GM21360 (cell line): Measurements from ENCODE around the gene STX4.
"Not testable (repeated sequence)": the region's sequence is repeated elsewhere in the genome, so short reads cannot be mapped to it uniquely, and the experiment has no call there.

ENCODE experiments used
- ATAC-seq: cut with Tn5 transposase; IDR thresholded peaks from one replicate; pipeline ENCODE4 v1.9.1; 2021; ENCODE audit warnings: mild to moderate bottlenecking, moderate library complexity; ENCODE audit not compliant: unreplicated experiment

STX4 gene

GRCh38 chr16:30998852-30999761 lies 34.3 kb upstream of the STX4 start:
- no peak for ATAC-seq

- ATAC-seq = no peak
Observed at GRCh38 chr16:31000671-31001382, 32.5 kb upstream of the STX4 start.

DNA sequence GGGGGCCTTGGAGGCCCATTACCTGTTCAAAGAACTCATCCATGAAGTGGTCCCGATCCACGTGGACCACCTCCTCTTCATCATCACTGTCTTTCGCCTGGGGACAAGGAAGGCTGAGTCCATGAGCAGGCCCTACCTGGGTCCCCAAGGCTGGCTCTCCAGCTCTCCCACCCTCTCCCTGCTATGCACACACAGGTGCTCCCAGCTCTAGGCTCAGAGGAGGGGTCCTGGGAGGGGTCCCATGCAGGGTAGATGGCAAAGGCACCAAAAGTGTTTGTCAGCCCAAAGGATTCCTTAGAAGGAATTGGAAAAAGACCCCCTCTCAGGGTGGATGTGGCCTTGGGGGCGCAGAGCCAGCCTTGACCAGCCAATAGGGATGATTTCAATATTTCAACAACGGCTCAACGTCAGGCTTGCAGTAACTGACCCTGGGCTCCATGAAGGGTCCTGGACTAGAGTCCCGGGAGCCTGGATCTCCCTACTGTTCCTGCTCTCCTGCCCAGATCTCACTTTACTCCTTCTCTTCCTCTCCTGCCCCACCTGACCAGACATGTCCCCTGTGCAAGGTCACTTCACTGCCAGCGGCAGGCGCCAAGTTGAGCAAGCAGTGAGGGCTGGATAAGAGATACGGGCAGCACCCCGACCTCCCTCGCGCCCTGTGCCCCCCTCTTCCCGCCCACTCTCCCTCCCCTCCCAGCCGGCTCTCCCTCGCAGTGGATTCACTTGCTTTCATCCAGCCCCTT lies 31.7 kb upstream of the STX4 start:
- no peak for ATAC-seq

DNA sequence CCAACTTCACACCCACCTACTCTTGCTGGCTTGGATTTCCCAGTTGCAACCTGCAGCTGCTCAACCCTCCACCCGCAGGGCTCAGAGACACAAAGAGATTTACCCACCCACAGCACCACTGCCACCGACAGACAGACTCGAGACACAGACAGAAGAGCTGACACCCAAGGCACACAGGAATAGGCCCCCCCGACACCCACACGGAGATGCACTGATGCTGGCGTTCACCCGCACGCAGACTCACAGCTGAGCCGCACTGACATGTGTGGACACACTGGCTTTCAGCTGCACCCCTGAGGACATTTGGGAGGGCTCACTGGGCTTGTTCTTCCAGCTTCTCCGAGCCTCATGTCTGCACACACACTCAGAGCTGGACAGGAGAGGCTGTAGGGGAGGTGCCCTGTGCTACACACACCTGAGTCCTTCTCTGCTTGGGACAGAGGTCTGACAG lies 31.1 kb upstream of the STX4 start:
- no peak for ATAC-seq

GRCh38 chr16:31002862-31003341 lies 30.5 kb upstream of the STX4 start:
- ATAC-seq = no peak

DNA sequence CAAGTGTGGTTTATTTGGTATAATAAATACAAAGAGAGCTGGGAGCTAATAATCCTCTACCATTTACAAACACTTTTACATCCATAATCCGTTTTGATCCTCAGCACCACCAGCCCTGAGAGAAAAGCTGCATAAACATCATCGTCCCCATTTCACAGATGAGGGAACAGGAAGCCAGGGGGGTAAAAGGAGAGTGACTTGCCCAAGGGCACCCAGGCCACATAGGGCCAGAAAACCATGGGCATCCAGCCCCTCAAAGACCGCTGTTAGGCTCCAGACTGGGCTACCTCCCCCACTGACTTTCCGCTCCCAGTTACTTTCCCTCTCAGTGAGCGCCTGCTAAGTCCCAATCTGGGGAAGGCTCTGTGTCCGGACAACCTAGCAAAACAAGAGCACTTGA lies 29.6 kb upstream of the STX4 start:
- ATAC-seq = no peak

DNA sequence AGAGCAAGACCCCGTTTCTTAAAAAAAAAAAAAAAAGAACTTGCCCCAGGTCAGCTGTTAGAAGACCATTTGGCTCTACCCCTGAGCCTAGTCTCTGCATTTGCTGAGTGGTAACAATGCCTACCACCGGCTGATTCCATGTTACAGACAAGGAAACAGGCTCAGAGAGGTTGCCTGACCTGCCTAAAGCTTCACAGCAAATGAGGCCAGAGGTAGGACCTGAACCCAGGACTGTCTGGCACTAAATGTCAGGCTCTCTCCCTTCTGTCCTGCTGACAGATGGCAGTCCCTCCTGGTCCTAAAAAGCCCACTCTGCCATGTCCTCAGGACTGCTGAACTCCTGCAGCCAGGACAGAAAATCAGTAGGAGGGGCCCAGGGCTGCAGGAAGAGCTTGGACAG lies 28.7 kb upstream of the STX4 start:
- no peak for ATAC-seq

DNA sequence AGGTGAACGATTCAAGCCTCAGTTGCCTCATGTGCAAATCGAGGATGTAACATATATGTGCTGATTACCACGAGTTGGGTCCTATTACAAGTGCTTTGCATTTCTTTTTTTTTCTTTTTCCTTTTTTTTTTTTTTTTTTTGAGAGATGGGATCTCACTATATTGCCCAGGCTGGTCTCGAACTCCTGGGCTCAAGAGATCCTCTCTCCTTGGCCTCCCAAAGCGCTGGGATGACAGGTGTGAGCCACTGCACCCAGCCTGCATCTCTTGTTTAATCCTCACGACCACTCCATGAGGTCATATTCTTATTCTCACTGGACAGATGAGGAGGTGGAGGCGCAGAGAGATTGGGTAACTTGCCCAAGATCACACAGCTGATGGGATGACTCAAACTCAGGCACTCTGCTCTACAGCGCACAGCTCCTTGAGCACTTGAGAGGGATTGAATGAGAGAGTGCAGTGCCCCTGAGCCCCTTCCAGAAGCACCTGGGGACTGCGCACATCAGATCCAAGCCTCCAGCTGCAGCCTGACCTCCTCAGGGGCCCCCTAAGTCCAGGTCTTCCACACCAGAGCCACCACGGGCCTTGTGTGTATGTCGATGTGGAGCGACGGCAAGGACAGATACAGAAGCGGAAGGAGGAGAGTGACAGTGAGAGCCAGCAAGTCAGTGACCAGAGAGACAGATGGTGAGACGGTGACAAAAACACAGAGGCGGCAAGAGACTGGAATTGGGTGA lies 27.8 kb upstream of the STX4 start:
- ATAC-seq = no peak

GRCh38 chr16:31006086-31006385 lies 27.3 kb upstream of the STX4 start:
- no peak for ATAC-seq

DNA sequence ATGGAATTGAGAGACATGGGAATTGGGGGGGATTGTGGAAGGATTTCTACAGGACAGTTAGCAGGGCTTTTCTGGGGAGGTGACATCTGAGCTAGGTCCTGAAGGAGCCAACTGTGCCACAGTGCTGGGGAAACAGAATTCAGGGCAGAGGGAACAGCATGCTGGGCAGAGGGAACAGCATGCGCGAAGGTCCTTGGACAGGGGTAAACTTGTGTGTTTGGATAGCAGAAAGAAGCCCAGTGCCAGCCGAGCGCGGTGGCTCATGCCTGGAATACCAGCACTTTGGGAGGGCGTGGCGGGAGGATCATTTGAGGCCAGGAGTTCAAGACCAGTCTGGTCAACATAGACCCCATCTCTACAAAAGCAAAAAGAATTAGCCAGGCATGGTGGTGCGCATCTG lies 26.8 kb upstream of the STX4 start:
- no peak for ATAC-seq

GRCh38 chr16:31007684-31008083 lies 25.7 kb upstream of the STX4 start:
- no peak for ATAC-seq

- no peak for ATAC-seq
Observed at GRCh38 chr16:31008149-31008548, 25.2 kb upstream of the STX4 start.

GRCh38 chr16:31008551-31008950 lies 24.8 kb upstream of the STX4 start:
- ATAC-seq = no peak

GRCh38 chr16:31009120-31009519 lies 24.2 kb upstream of the STX4 start:
- ATAC-seq = no peak

GRCh38 chr16:31009894-31010584 lies 23.3 kb upstream of the STX4 start:
- no peak for ATAC-seq

DNA sequence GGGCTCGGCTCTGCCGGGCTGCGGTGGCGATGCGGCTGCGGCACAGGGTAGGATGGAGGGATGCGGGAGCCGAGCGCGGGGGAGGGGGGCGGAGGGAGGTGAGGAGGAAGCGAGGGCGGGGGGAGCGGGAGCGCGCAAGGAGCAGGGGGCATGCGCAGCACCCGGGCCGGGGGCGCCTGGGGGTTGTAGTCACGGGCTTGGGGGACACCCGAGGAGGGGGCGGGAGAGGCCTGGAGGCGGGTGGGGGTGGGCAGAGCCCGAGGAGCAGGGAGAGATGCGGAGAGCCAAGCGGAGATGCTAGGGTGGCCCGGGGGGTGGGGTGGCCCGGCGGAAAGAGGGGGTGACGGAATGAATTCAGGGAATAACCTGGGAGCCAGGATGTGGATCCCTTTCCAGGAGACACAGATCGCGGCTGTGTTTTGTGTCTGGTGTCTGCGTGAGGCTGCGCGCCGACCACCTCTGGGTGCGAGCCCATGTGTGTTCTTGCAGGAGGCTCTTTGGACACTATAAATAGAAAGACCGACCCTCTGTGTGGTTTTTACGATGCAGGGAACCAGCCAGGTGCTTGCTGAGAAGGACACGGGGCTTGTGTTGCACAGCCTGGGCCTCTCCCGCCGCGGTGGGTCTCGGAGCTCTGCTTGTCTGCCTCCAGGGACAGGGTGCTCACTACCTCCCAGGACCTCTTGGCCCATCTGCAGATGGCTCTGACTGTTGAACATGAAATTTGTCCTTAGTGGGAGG lies 22.6 kb upstream of the STX4 start, which contains the start of gene STX1B:
Gene STX1B, minus strand, starts transcription at position 54 of the 741 bp plus-strand sequence. CDS start 242 bp downstream, outside the sequence.
- no peak for ATAC-seq

DNA sequence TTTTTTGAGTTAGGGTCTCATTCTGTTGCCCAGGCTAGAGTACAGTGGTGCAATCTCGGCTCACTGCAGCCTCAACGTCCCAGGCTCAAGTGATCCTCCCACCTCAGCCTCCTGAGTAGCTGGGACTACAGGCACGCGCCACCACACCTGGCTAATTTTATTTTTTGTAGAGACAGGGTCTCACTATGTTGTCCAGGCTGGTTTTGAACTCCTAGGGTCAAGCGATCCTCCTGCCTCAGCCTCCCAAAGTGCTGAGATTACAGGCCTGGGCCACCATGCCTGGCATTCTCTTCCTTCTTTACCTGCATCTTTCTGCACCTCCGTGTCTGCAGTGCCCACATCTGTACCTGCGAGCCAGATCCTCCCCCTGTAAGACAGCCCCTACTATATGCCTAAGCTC lies 21.5 kb upstream of the STX4 start:
- not testable (repeated sequence) for ATAC-seq

DNA sequence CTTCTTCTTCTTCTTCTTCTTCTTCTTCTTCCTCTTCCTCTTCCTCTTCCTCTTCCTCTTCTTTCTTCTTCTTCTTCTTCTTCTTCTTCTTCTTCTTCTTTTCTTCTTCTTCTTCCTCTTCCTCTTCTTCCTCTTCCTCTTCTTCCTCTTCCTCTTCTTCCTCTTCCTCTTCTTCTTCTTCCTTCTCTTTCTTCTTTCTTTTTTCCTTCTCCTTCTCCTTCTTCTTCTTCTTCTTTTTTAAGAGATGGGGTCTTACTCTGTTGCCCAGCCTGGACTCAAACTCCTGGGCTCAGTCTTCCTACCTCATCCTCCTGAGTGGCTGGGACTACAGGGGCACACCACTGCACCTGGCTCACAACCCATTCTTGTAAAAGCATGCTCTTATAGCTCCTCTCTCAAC lies 20.1 kb upstream of the STX4 start:
- ATAC-seq = not testable (repeated sequence)

DNA sequence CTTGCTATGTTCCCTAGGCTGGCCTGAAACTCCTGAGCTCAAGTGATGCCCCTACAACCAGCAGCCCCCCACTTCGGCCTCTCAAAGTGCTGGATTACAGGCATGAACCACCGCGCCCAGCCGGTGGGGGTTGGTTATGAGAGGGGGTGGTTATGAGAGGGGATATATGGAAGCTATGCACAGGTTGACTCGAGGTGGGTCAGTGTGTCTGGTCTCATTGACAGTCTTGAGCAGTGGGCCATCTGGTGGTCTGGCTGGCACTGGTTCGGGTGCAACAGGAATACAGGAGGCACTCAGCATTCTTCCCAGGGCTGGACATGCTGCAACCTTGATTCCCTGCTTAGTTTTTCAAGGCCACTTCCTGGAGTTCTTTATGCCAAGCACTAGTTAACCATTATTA lies 17.3 kb upstream of the STX4 start:
- ATAC-seq = no peak
